Activated naive CD4-positive, alpha-beta T cell treated with anti-CD3 and anti-CD28 coated beads for 36 hours (primary cell): Measurements from ENCODE around the gene ELOVL1. TPM values are rescaled to one million over a fixed set of nuclear protein-coding genes. Genes with fewer than 3 reads are reported as not detected.

Source experiments
- CTCF ChIA-PET: fragments of 350-600 bp; sonication (Branson Sonifier 250); formaldehyde crosslinking; loops from one replicate; lab custom pipeline; 2021; ENCODE audit warnings: antibody characterized with exemption; lab: Charles Lee
- DNase-seq: peaks from one replicate; pipeline ENCODE4 v3.0.0-alpha.2; 2020
- H3K27ac Mint-ChIP-seq: one replicate; pipeline ENCODE4 v1.8.0; 2021; ENCODE audit warnings: mild to moderate bottlenecking, mixed read lengths
- H3K27me3 Mint-ChIP-seq: one replicate; pipeline ENCODE4 v1.8.0; 2021; ENCODE audit warnings: low read depth, mixed read lengths
- H3K36me3 Mint-ChIP-seq: one replicate; pipeline ENCODE4 v1.8.0; 2021; ENCODE audit warnings: low read depth, mixed read lengths
- H3K4me1 Mint-ChIP-seq: one replicate; pipeline ENCODE4 v1.8.0; 2021; ENCODE audit warnings: low read depth, mixed read lengths
- H3K4me3 Mint-ChIP-seq: one replicate; pipeline ENCODE4 v1.8.0; 2021; ENCODE audit warnings: mild to moderate bottlenecking, moderate library complexity, mixed read lengths
- H3K9me3 Mint-ChIP-seq: one replicate; pipeline ENCODE4 v1.8.0; 2021; ENCODE audit warnings: mixed read lengths
- intact Hi-C: fragments of 100-400 bp; cut with micrococcal nuclease; formaldehyde crosslinking; loops from one replicate; pipeline ENCODE4 v1.15.1; 2023
- microRNA-seq: library from miRNA; unstranded; fragments of <30 nt; microRNA quantifications from one replicate; pipeline ENCODE4 v1.2.0, GENCODE V29; 2022; ENCODE audit warnings: borderline microRNAs expressed, borderline replicate concordance
- total RNA-seq, 2 experiments: library from RNA; stranded (reverse); gene quantifications; one replicate each; pipeline ENCODE4 v1.2.3, GENCODE V29; 2021

Gene ELOVL1
- total RNA-seq, 2 experiments from 2014 or later, result 42.8 to 44.2 TPM

GRCh38 chr1:43317817-43318471, 49.9 kb downstream of the ELOVL1 start:
- intact Hi-C loops, result no loop called here
- DNase-seq, result no peak
- H3K4me1 Mint-ChIP-seq, result no peaks in the 10 kb centered on the region
- no peak overlapping the region for H3K27ac Mint-ChIP-seq
- no peaks in the 10 kb centered on the region for H3K9me3 Mint-ChIP-seq
- H3K27me3 Mint-ChIP-seq, result no peaks in the 10 kb centered on the region
- CTCF ChIA-PET, result interaction anchor here (0.7 kb wide), 1 partner anchor 478 kb away, joined by 5 read pairs; no protein-coding TSS in a partner anchor
- no peak overlapping the region for H3K4me3 Mint-ChIP-seq
- H3K36me3 Mint-ChIP-seq, result no peaks in the 10 kb centered on the region

GRCh38 chr1:43316738-43317520, 50.9 kb downstream of the ELOVL1 start:
- intact Hi-C loops, result no loop called here
- no peak overlapping the region for H3K27ac Mint-ChIP-seq
- H3K4me3 Mint-ChIP-seq, result no peak overlapping the region
- H3K4me1 Mint-ChIP-seq, result no peaks in the 10 kb centered on the region
- no peak for DNase-seq
- H3K36me3 Mint-ChIP-seq, result no peaks in the 10 kb centered on the region
- CTCF ChIA-PET, result interaction anchor here (1.1 kb wide), 1 partner anchor 22 kb away, joined by 3 read pairs; no protein-coding TSS in a partner anchor
- no peaks in the 10 kb centered on the region for H3K9me3 Mint-ChIP-seq
- no peaks in the 10 kb centered on the region for H3K27me3 Mint-ChIP-seq

GRCh38 chr1:43315963-43316737, 51.7 kb downstream of the ELOVL1 start:
- no peaks in the 10 kb centered on the region for H3K9me3 Mint-ChIP-seq
- no peaks in the 10 kb centered on the region for H3K4me1 Mint-ChIP-seq
- DNase-seq, result no peak
- H3K27ac Mint-ChIP-seq, result no peak overlapping the region
- CTCF ChIA-PET, result interaction anchor here (1.1 kb wide), 1 partner anchor 21 kb away, joined by 3 read pairs; no protein-coding TSS in a partner anchor
- H3K36me3 Mint-ChIP-seq, result no peaks in the 10 kb centered on the region
- H3K27me3 Mint-ChIP-seq, result no peaks in the 10 kb centered on the region
- intact Hi-C loops, result no loop called here
- H3K4me3 Mint-ChIP-seq, result no peak overlapping the region

- CTCF ChIA-PET, result no interaction called here
- intact Hi-C loops, result no loop called here
- no peak for DNase-seq
Observed at GRCh38 chr1:43315481-43315880, 52.3 kb downstream of the ELOVL1 start.

GRCh38 chr1:43314233-43314632, 53.6 kb downstream of the ELOVL1 start:
- no peaks in the 10 kb centered on the region for H3K4me1 Mint-ChIP-seq
- H3K27ac Mint-ChIP-seq, result no peak overlapping the region
- intact Hi-C loops, result no loop called here
- CTCF ChIA-PET, result no interaction called here
- H3K9me3 Mint-ChIP-seq, result no peaks in the 10 kb centered on the region
- DNase-seq, result no peak
- no peak overlapping the region for H3K4me3 Mint-ChIP-seq
- H3K36me3 Mint-ChIP-seq, result no peaks in the 10 kb centered on the region
- H3K27me3 Mint-ChIP-seq, result no peaks in the 10 kb centered on the region

More at GRCh38 chr1:43315481-43315880, 52.3 kb downstream of the ELOVL1 start:
- Mint-ChIP-seq H3K27me3 (no peaks in the 10 kb centered on the region), H3K36me3 (no peaks in the 10 kb centered on the region), H3K9me3 (no peaks in the 10 kb centered on the region), H3K4me3 (no peak overlapping the region), H3K27ac (no peak overlapping the region), H3K4me1 (no peaks in the 10 kb centered on the region)

- Mint-ChIP-seq H3K36me3 (no peaks in the 10 kb centered on the region), H3K4me1 (no peaks in the 10 kb centered on the region), H3K27ac (no peak overlapping the region), H3K9me3 (no peaks in the 10 kb centered on the region), H3K4me3 (no peak overlapping the region), H3K27me3 (no peaks in the 10 kb centered on the region)
- intact Hi-C loops, result no loop called here
- CTCF ChIA-PET, result no interaction called here
- no peak for DNase-seq
Observed at GRCh38 chr1:43313771-43314170, 54.0 kb downstream of the ELOVL1 start.

Small RNA genes lying within 50 kb of the gene (microRNA-seq; reads per million reads assigned to microRNA genes)
- not detected for gene MIR6734

Other genes with a start within 250 kb of the ELOVL1 start
- 10 to 100 TPM; 88.0 to 88.3 TPM for gene EBNA1BP2, start 195.7 kb downstream of the ELOVL1 start, total RNA-seq
- under 1 TPM; 0.12 to 0.14 TPM for gene CFAP57, start 195.7 kb downstream of the ELOVL1 start, total RNA-seq
- under 1 TPM in 1 of 2 experiments, not detected in 1; 0.21 TPM for gene TMEM125, start 98.0 kb downstream of the ELOVL1 start, total RNA-seq
- not detected for gene C1orf210, start 82.4 kb downstream of the ELOVL1 start, total RNA-seq
- not detected for gene TIE1, start 67.0 kb downstream of the ELOVL1 start, total RNA-seq
- not detected for gene MPL, start 30.2 kb downstream of the ELOVL1 start, total RNA-seq
- gene CDC20, start 9.0 kb downstream of the ELOVL1 start, total RNA-seq, result 100 to 1,000 TPM; 179 to 194 TPM
- 10 to 100 TPM; 45.8 to 45.9 TPM for gene MED8, start 21.8 kb upstream of the ELOVL1 start, total RNA-seq
- gene SZT2, start 21.9 kb upstream of the ELOVL1 start, total RNA-seq, result 10 to 100 TPM; 26.6 to 28.2 TPM
- 1 to 10 TPM; 9.1 to 9.2 TPM for gene HYI, start 85.9 kb upstream of the ELOVL1 start, total RNA-seq
- gene PTPRF, start 162.9 kb upstream of the ELOVL1 start, total RNA-seq, result 1 to 10 TPM; 1.0 to 2.3 TPM